HG03378 (cell line): Measurements from ENCODE around the gene PTBP1.
"Not testable (repeated sequence)": the region's sequence is repeated elsewhere in the genome, so short reads cannot be mapped to it uniquely, and the experiment has no call there.

ENCODE experiments used
- ATAC-seq: cut with Tn5 transposase; IDR thresholded peaks from one replicate; pipeline ENCODE4 v1.9.1; 2021; ENCODE audit warnings: mild to moderate bottlenecking, moderate library complexity; ENCODE audit not compliant: unreplicated experiment

Gene PTBP1

GRCh38 chr19:807627-808422, 10.6 kb downstream of the PTBP1 start:
- ATAC-seq = no peak

GRCh38 chr19:808423-808775, 11.1 kb downstream of the PTBP1 start:
- no peak for ATAC-seq

GRCh38 chr19:810077-810855, 13.0 kb downstream of the PTBP1 start:
- ATAC-seq = no peak

- ATAC-seq = no peak
Observed at GRCh38 chr19:810883-811489, 13.7 kb downstream of the PTBP1 start.

GRCh38 chr19:811506-812048, 14.3 kb downstream of the PTBP1 start:
- ATAC-seq = no peak

GRCh38 chr19:812049-812746, 14.9 kb downstream of the PTBP1 start:
- no peak for ATAC-seq

GRCh38 chr19:812747-813218, 15.5 kb downstream of the PTBP1 start:
- no peak for ATAC-seq

GRCh38 chr19:813219-814151, 16.2 kb downstream of the PTBP1 start:
- ATAC-seq = no peak

- no peak for ATAC-seq
Observed at GRCh38 chr19:814152-815078, 17.2 kb downstream of the PTBP1 start.

- ATAC-seq = no peak
Observed at GRCh38 chr19:815079-815774, 18.0 kb downstream of the PTBP1 start.

GRCh38 chr19:815775-816499, 18.7 kb downstream of the PTBP1 start:
- ATAC-seq = no peak

GRCh38 chr19:816500-816857, 19.2 kb downstream of the PTBP1 start:
- no peak for ATAC-seq

GRCh38 chr19:820212-820611, 23.0 kb downstream of the PTBP1 start:
- ATAC-seq = not testable (repeated sequence)

GRCh38 chr19:821231-821824, 24.1 kb downstream of the PTBP1 start:
- ATAC-seq = no peak

GRCh38 chr19:821825-822503, 24.7 kb downstream of the PTBP1 start, which contains the start of gene PLPPR3:
TSS of gene PLPPR3 (minus strand) at chr19:821955. CDS start at chr19:821559, 396 bp downstream.
- no peak for ATAC-seq

GRCh38 chr19:823565-824121, 26.4 kb downstream of the PTBP1 start:
- no peak for ATAC-seq
